OCI-LY3 (cell line): ENCODE results near the gene HMCN1.

Source experiments
- H2AFZ ChIP-seq: fragments of 200-600, 300-600 bp; shearing (Covaris generic); 2 replicates; pipeline ENCODE4 v1.6.0; 2014; ENCODE audit warnings: antibody characterized with exemption, low read depth, low read length
- H3K27ac ChIP-seq: fragments of 200-600, 300-600 bp; sonication (generic); 2 replicates; pipeline ENCODE4 v1.5.1; 2014; ENCODE audit warnings: mild to moderate bottlenecking, low read length, moderate library complexity, mixed read lengths
- H3K27me3 ChIP-seq: fragments of 200-600, 300-600 bp; sonication (generic); 2 replicates; pipeline ENCODE4 v1.6.1; 2014; ENCODE audit warnings: low read depth, low read length, mixed read lengths
- H3K36me3 ChIP-seq: fragments of 200-600, 300-600 bp; sonication (generic); replicated peaks from 2 replicates; pipeline ENCODE3; 2014; ENCODE audit warnings: low read depth, low read length, mixed read lengths
- H3K4me1 ChIP-seq: fragments of 300-600, 200-600 bp; sonication (generic); 2 replicates; pipeline ENCODE4 v1.6.1; 2014; ENCODE audit warnings: low read length, mixed read lengths
- H3K4me2 ChIP-seq: fragments of 200-600, 300-600 bp; sonication (generic); 2 replicates; pipeline ENCODE4 v1.6.1; 2014; ENCODE audit warnings: low read length, mixed read lengths
- H3K4me3 ChIP-seq: fragments of 300-600, 200-600 bp; sonication (generic); 2 replicates; pipeline ENCODE4 v1.5.1; 2014; ENCODE audit warnings: antibody characterized with exemption, mild to moderate bottlenecking, low read length, moderate library complexity
- H3K79me2 ChIP-seq: fragments of 300-600, 200-600 bp; shearing (Covaris generic); 2 replicates; pipeline ENCODE4 v1.6.1; 2014; ENCODE audit warnings: mild to moderate bottlenecking, low read length, mixed read lengths
- H3K9ac ChIP-seq: fragments of 300-600, 200-600 bp; shearing (Covaris generic); 2 replicates; pipeline ENCODE4 v1.6.0; 2014; ENCODE audit warnings: mild to moderate bottlenecking, low read length, moderate library complexity
- H3K9me3 ChIP-seq: fragments of 200-600, 300-600 bp; shearing (Covaris generic); 2 replicates; pipeline ENCODE4 v1.6.1; 2014; ENCODE audit warnings: low read length, mixed read lengths; ENCODE audit not compliant: insufficient read depth
- H4K20me1 ChIP-seq: fragments of 200-600, 300-600 bp; sonication (generic); 2 replicates; pipeline ENCODE4 v1.6.1; 2016; ENCODE audit warnings: low read length, mixed read lengths; ENCODE audit not compliant: insufficient read depth
- CTCF ChIP-seq: fragments of 200-600, 300-600 bp; sonication (generic); IDR thresholded peaks from 2 replicates; pipeline ENCODE4 v1.5.1; 2014; ENCODE audit warnings: antibody characterized with exemption, low read length, low read depth
- EZH2phosphoT487 ChIP-seq: fragments of 200-600 bp; shearing (Covaris generic); IDR thresholded peaks from 2 replicates; pipeline ENCODE4 v1.6.1; 2018; ENCODE audit warnings: antibody characterized with exemption, mixed run types, low read depth

Gene HMCN1

GRCh38 chr1:186086583-186086982 is 352.4 kb downstream of the HMCN1 start:
- Histone ChIP-seq H3K36me3 (no peaks in the 10 kb centered on the region), H3K27me3 (peaks cover 81% of the 10 kb centered on the region), H3K27ac (no peak overlapping the region), H4K20me1 (no peaks in the 10 kb centered on the region), H3K79me2 (no peaks in the 10 kb centered on the region), H2AFZ (no peak overlapping the region), H3K4me1 (peaks cover 13% of the 10 kb centered on the region), H3K9me3 (no peaks in the 10 kb centered on the region), H3K4me3 (no peak overlapping the region), H3K9ac (no peak overlapping the region), H3K4me2 (no peak overlapping the region)
- TF ChIP-seq EZH2phosphoT487 (no peak), CTCF (no peak)

DNA sequence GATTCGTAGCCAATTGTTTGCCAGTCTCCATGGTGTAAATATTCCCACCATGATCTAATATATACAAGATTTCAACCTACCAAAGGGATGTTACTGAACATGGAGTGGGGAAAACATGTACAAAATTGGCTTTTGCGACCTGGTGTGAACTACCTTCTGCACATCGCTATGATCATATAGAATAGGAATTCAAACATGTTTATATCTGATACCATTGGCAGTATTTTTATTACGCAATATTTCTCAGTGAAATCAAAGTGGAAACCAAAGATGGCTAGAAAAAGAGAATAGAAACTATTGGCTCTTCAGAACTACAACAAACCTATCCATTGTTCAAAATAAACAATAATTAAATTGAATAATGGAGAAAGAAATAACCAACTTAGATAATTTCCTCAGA is 355.7 kb downstream of the HMCN1 start:
- no peak overlapping the region for H2AFZ ChIP-seq
- no peak overlapping the region for H3K9ac ChIP-seq
- H3K79me2 ChIP-seq, result no peaks in the 10 kb centered on the region
- peaks cover 61% of the 10 kb centered on the region for H3K27me3 ChIP-seq
- no peak overlapping the region for H3K4me2 ChIP-seq
- H4K20me1 ChIP-seq, result no peaks in the 10 kb centered on the region
- H3K36me3 ChIP-seq, result no peaks in the 10 kb centered on the region
- no peaks in the 10 kb centered on the region for H3K9me3 ChIP-seq
- H3K4me3 ChIP-seq, result no peak overlapping the region
- no peak for TF ChIP-seq EZH2phosphoT487
- TF ChIP-seq CTCF, result no peak
- H3K4me1 ChIP-seq, result peaks cover 4% of the 10 kb centered on the region; the same call in 1 of the 2 replicates
- H3K27ac ChIP-seq, result no peak overlapping the region

- Histone ChIP-seq H3K9ac (no peak overlapping the region), H2AFZ (no peak overlapping the region), H3K27me3 (peaks cover 54% of the 10 kb centered on the region), H4K20me1 (no peaks in the 10 kb centered on the region), H3K4me2 (no peak overlapping the region), H3K36me3 (no peaks in the 10 kb centered on the region), H3K9me3 (no peaks in the 10 kb centered on the region), H3K27ac (no peak overlapping the region), H3K4me1 (peaks cover 4% of the 10 kb centered on the region; the same call in 1 of the 2 replicates), H3K4me3 (no peak overlapping the region), H3K79me2 (no peaks in the 10 kb centered on the region)
- TF ChIP-seq EZH2phosphoT487 (no peak), CTCF (no peak)
Measured at GRCh38 chr1:186091222-186091720, 357.1 kb downstream of the HMCN1 start.

DNA sequence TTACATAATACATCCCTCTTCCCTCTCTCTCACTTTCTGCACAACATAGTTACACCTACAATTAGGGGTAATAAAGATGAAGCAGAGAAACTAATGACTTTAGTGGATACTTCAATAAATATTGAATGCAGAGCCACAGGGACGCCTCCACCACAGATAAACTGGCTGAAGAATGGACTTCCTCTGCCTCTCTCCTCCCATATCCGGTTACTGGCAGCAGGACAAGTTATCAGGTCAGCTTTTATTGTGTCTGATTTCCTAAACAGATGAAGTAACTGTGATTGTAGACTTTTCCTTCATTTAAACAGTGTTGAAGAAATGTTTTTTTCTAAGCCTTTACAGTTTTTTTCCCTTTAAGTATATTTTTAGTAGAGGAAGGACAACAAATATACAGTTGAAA is 359.2 kb downstream of the HMCN1 start:
- Histone ChIP-seq H3K27ac (no peak overlapping the region), H2AFZ (no peak overlapping the region)

More for the DNA sequence above, 359.2 kb downstream of the HMCN1 start:
- Histone ChIP-seq H3K9ac (no peak overlapping the region), H3K36me3 (no peaks in the 10 kb centered on the region), H3K9me3 (no peaks in the 10 kb centered on the region), H3K4me2 (no peak overlapping the region), H3K4me1 (peaks cover 4% of the 10 kb centered on the region; the same call in 1 of the 2 replicates), H3K4me3 (no peak overlapping the region), H3K27me3 (peaks cover 47% of the 10 kb centered on the region), H3K79me2 (no peaks in the 10 kb centered on the region), H4K20me1 (no peaks in the 10 kb centered on the region)
- TF ChIP-seq EZH2phosphoT487 (no peak), CTCF (no peak)
